Fibroblast of gingiva (primary cell): ENCODE measurements around the gene ALDOB.

ENCODE experiments used
- DNase-seq: peaks from one replicate; pipeline ENCODE4 v3.0.0-alpha.2; 2011; ENCODE audit warnings: low read depth

The ALDOB gene

GRCh38 chr9:101383361-101383760 lies 52.2 kb downstream of the ALDOB start:
- DNase-seq: no peak

GRCh38 chr9:101381833-101382342 lies 53.7 kb downstream of the ALDOB start:
- no peak for DNase-seq

- DNase-seq: no peak
These were observed 54.5 kb downstream of the ALDOB start for GRCh38 chr9:101381118-101381517.

- no peak for DNase-seq
These were observed 55.3 kb downstream of the ALDOB start for GRCh38 chr9:101380295-101380694.

- no peak for DNase-seq
These were observed 59.3 kb downstream of the ALDOB start for GRCh38 chr9:101376111-101376848.

- no peak for DNase-seq
These were observed 60.0 kb downstream of the ALDOB start for GRCh38 chr9:101375546-101375945.

- no peak for DNase-seq
These were observed 63.1 kb downstream of the ALDOB start for GRCh38 chr9:101372327-101373118.

GRCh38 chr9:101371813-101372212 lies 63.8 kb downstream of the ALDOB start:
- DNase-seq: no peak
